Left lung (tissue), 10 donors: ENCODE results near the gene FETUB. TPM values are rescaled to one million over a fixed set of nuclear protein-coding genes. Genes with fewer than 3 reads are reported as not detected.

Experiments
- ATAC-seq: fragments of 200-7000 bp; cut with Tn5 transposase; one replicate; pipeline ENCODE4 v1.9.1; 2020; ENCODE audit warnings: moderate library complexity
- DNase-seq, 4 donors: peaks; one replicate each; pipeline ENCODE4 v3.0.0-alpha.2; 2013 to 2020
- H3K27ac ChIP-seq, 2 donors: fragments of 200-600 bp; sonication (generic) in 1 of 2; one replicate each; pipeline versions ENCODE4 v1.5.0 to v1.8.0; 2020 to 2021
- H3K27me3 ChIP-seq, 2 donors: fragments of 200-600 bp; sonication (generic) in 1 of 2; one replicate each; pipeline versions ENCODE4 v1.5.0 to v1.8.0; 2020 to 2021
- H3K36me3 ChIP-seq, 2 donors: fragments of 200-600 bp; sonication (generic) in 1 of 2; one replicate each; pipeline versions ENCODE4 v1.5.0 to v1.8.0; 2020 to 2021
- H3K4me1 ChIP-seq, 2 donors: fragments of 200-600 bp; one replicate each; pipeline ENCODE4 v1.8.0; 2021
- H3K4me3 ChIP-seq, 2 donors: fragments of 200-600 bp; sonication (generic) in 1 of 2; one replicate each; pipeline versions ENCODE4 v1.5.0 to v1.8.0; 2020 to 2021; ENCODE audit warnings: mild to moderate bottlenecking in 1 of 2
- H3K9me3 ChIP-seq, 2 donors: fragments of 200-600 bp; sonication (generic) in 1 of 2; one replicate each; pipeline versions ENCODE4 v1.5.0 to v1.8.0; 2020 to 2021
- intact Hi-C, 2 donors: fragments of 100-400 bp; cut with DNase I; formaldehyde crosslinking; loops; one replicate each; pipeline versions ENCODE4 v1.11.2 to v1.14.2; 2022
- polyA plus RNA-seq, 6 donors: library from polyadenylated mRNA; unstranded; fragments of 120-200 nt; gene quantifications; one replicate each; pipeline ENCODE4 v1.2.1, GENCODE V29; 2013; ENCODE audit not compliant: insufficient read length in 6 of 6
- total RNA-seq, 2 donors: library from RNA; stranded (reverse); fragmentation: NEBNext Ultra II Directional; extraction: Animal tissue kit (Norgen Biotek cat#: 25700); gene quantifications; one replicate each; pipeline ENCODE4 v1.2.1, GENCODE V29; 2021
- TF ChIP-seq, protein P1 (sequence below), 2 donors: fragments of 200-600 bp; sonication (generic) in 1 of 2; IDR thresholded peaks; one replicate each; pipeline versions ENCODE4 v1.5.0 to v1.8.0; 2021; ENCODE audit warnings: antibody characterized with exemption in 2 of 2
- donor health status: DM: no; HTN: yes; CAD: no.
- donor health status: DM: no; HTN: no; CAD: no.

The FETUB gene
- total and polyA plus RNA-seq, 8 donors = not detected

DNA sequence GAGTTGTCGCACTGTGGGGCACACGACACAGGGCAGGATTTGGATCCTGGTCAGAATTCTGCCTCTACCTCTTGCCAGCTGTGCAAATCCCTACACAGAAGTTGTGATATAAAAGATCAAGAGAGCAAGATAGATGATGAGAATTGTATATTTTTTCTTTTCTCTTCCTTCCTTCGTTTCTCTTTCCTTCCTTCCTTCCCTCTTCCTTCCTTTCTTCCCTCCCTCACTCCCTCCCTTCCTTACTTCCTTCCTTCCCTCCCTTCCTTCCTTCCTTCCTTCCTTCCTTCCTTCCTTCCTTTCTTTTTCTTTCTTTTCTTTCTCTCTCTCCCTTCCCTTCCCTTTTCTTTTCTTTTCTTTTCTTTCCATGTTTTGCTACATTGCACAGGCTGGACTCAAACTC, 39.3 kb upstream of the FETUB start:
- no peak overlapping the region for H3K27ac ChIP-seq
- DNase-seq (no peak), ATAC-seq (no peak)
- TF ChIP-seq, protein P1, sequence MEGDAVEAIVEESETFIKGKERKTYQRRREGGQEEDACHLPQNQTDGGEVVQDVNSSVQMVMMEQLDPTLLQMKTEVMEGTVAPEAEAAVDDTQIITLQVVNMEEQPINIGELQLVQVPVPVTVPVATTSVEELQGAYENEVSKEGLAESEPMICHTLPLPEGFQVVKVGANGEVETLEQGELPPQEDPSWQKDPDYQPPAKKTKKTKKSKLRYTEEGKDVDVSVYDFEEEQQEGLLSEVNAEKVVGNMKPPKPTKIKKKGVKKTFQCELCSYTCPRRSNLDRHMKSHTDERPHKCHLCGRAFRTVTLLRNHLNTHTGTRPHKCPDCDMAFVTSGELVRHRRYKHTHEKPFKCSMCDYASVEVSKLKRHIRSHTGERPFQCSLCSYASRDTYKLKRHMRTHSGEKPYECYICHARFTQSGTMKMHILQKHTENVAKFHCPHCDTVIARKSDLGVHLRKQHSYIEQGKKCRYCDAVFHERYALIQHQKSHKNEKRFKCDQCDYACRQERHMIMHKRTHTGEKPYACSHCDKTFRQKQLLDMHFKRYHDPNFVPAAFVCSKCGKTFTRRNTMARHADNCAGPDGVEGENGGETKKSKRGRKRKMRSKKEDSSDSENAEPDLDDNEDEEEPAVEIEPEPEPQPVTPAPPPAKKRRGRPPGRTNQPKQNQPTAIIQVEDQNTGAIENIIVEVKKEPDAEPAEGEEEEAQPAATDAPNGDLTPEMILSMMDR (IDR thresholded peaks at IDR 0.05) = no peak
- no peaks in the 10 kb centered on the region for H3K27me3 ChIP-seq
- no peaks in the 10 kb centered on the region for H3K9me3 ChIP-seq
- H3K4me3 ChIP-seq = no peak overlapping the region
- no peaks in the 10 kb centered on the region for H3K36me3 ChIP-seq
- intact Hi-C loops = no loop called here
- no peaks in the 10 kb centered on the region for H3K4me1 ChIP-seq

DNA sequence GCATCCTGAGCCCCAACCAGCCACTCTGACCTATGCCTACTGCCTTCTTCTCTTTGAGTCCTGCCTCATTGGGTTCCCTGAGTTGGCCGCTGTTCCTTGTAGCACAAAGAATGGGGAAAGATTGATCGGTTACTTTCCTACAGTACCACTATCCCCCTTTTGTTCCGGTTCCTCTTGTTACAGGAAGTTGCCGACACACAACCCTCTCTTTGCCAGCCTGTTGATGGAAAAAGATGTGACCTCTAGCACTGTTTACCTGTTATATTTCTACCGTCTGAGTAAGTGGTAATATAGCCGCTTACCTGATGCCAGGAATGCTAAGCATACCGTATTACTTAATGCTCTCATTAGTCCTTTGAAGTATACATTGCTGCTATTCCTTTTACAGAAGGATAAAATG, 37.0 kb upstream of the FETUB start:
- no peak overlapping the region for H3K4me3 ChIP-seq
- DNase-seq (no peak), ATAC-seq (no peak)
- no peaks in the 10 kb centered on the region for H3K9me3 ChIP-seq
- H3K27me3 ChIP-seq = no peaks in the 10 kb centered on the region
- intact Hi-C loops = no loop called here
- H3K27ac ChIP-seq = no peak overlapping the region
- TF ChIP-seq, protein P1 (IDR thresholded peaks at IDR 0.05) = no peak
- no peaks in the 10 kb centered on the region for H3K36me3 ChIP-seq
- no peaks in the 10 kb centered on the region for H3K4me1 ChIP-seq

- TF ChIP-seq, protein P1 (IDR thresholded peaks at IDR 0.05) = no peak
- no peak overlapping the region for H3K27ac ChIP-seq
- no peak overlapping the region for H3K4me3 ChIP-seq
- no peaks in the 10 kb centered on the region for H3K27me3 ChIP-seq
- no peaks in the 10 kb centered on the region for H3K9me3 ChIP-seq
- intact Hi-C loops = no loop called here
- ATAC-seq (no peak), DNase-seq (no peak)
- no peaks in the 10 kb centered on the region for H3K36me3 ChIP-seq
- no peaks in the 10 kb centered on the region for H3K4me1 ChIP-seq
Observed at GRCh38 chr3:186605078-186605477, 35.1 kb upstream of the FETUB start.

- ATAC-seq = peak; percentile 47
- Histone ChIP-seq H3K27ac (no peak overlapping the region), H3K36me3 (no peaks in the 10 kb centered on the region), H3K27me3 (no peaks in the 10 kb centered on the region), H3K9me3 (no peaks in the 10 kb centered on the region), H3K4me3 (no peak overlapping the region), H3K4me1 (no peaks in the 10 kb centered on the region)
- TF ChIP-seq, protein P1 (IDR thresholded peaks at IDR 0.05) = no peak
- no peak for DNase-seq
- intact Hi-C loops = no loop called here
Observed at GRCh38 chr3:186605561-186606545, 34.3 kb upstream of the FETUB start.

GRCh38 chr3:186608624-186609215, 31.5 kb upstream of the FETUB start:
- TF ChIP-seq, protein P1 (IDR thresholded peaks at IDR 0.05) = no peak
- no peaks in the 10 kb centered on the region for H3K36me3 ChIP-seq
- DNase-seq (no peak), ATAC-seq (no peak)
- intact Hi-C loops = no loop called here
- no peaks in the 10 kb centered on the region for H3K4me1 ChIP-seq
- H3K27ac ChIP-seq = no peak overlapping the region
- H3K9me3 ChIP-seq = no peaks in the 10 kb centered on the region
- peaks cover 0 to 15% of the 10 kb centered on the region in 2 donors for H3K27me3 ChIP-seq
- H3K4me3 ChIP-seq = no peak overlapping the region
